SK-N-SH (cell line): Measurements from ENCODE around the gene SETX. TPM values are rescaled to one million over a fixed set of nuclear protein-coding genes. Genes with fewer than 3 reads are reported as not detected.

Experiments used
- CTCF ChIA-PET: fragments of 300-600, 350-600 bp; formaldehyde crosslinking; extraction: SDS; loops from one replicate; lab custom pipeline; 2021; lab: Yijun Ruan, JAX
- POLR2A ChIA-PET: fragments of 350-600 bp; sonication (Branson Sonifier 250); formaldehyde crosslinking; extraction: SDS; loops from one replicate; lab custom pipeline; 2020; ENCODE audit warnings: antibody characterized with exemption, inconsistent platforms; lab: Yijun Ruan, JAX
- DNase-seq: peaks from one replicate; pipeline ENCODE4 v3.0.0; 2012
- H2AFZ ChIP-seq: fragments of 200-600 bp; sonication (generic); 2 replicates; pipeline ENCODE4 v1.8.1; 2016; ENCODE audit warnings: antibody characterized with exemption, mild to moderate bottlenecking, low read depth
- H3F3A ChIP-seq: fragments of 200-600 bp; sonication (generic); replicated peaks from 2 replicates; pipeline ENCODE3; 2016; ENCODE audit warnings: antibody characterized with exemption, mild to moderate bottlenecking; ENCODE audit not compliant: insufficient read depth
- H3K27ac ChIP-seq, 2 experiments: fragments of 200-500 bp in 1 of 2; fragments of 200-600 bp in 1 of 2; sonication (Bioruptor generic) in 1 of 2; sonication (generic), shearing (Covaris generic) in 1 of 2; 2 replicates each; pipeline versions ENCODE4 v1.5.1 to v1.6.1; 2014 to 2016; ENCODE audit warnings: low read depth in 2 of 2, inconsistent platforms in 1 of 2, low read length in 1 of 2, mild to moderate bottlenecking in 1 of 2, mixed read lengths in 1 of 2
- H3K27me3 ChIP-seq: fragments of 200-600 bp; sonication (generic), shearing (Covaris generic); 2 replicates; pipeline ENCODE4 v1.6.1; 2016; ENCODE audit warnings: mixed run types; ENCODE audit not compliant: insufficient read depth
- H3K36me3 ChIP-seq, 2 experiments: fragments of 200-500 bp in 1 of 2; fragments of 200-600 bp in 1 of 2; sonication (Bioruptor generic) in 1 of 2; sonication (generic) in 1 of 2; replicated peaks in 1 of 2; 2 replicates each; pipeline versions ENCODE3 to v1.5.1; 2014 to 2016; ENCODE audit warnings: low read length in 1 of 2, mild to moderate bottlenecking in 1 of 2; ENCODE audit not compliant: insufficient read depth in 2 of 2, control insufficient read depth in 1 of 2
- H3K4me1 ChIP-seq, 2 experiments: fragments of 200-500 bp in 1 of 2; fragments of 200-600 bp in 1 of 2; sonication (Bioruptor generic) in 1 of 2; sonication (generic), shearing (Covaris generic) in 1 of 2; 2 replicates each; pipeline versions ENCODE4 v1.5.1 to v1.6.1; 2014 to 2016; ENCODE audit warnings: low read depth in 1 of 2, low read length in 1 of 2, mixed run types in 1 of 2; ENCODE audit not compliant: insufficient read depth in 2 of 2, control insufficient read depth in 1 of 2
- H3K4me2 ChIP-seq: fragments of 200-600 bp; sonication (generic), shearing (Covaris generic); 2 replicates; pipeline ENCODE4 v1.6.1; 2017; ENCODE audit warnings: mixed run types
- H3K4me3 ChIP-seq, 2 experiments: fragments of 200-500 bp in 1 of 2; fragments of 200-600 bp in 1 of 2; sonication (Bioruptor generic) in 1 of 2; sonication (generic), shearing (Covaris generic) in 1 of 2; 2 replicates each; pipeline versions ENCODE4 v1.5.1 to v1.8.1; 2014 to 2016; ENCODE audit warnings: low read depth in 2 of 2, inconsistent platforms in 1 of 2, low read length in 1 of 2, mild to moderate bottlenecking in 1 of 2, mixed read lengths in 1 of 2, moderate library complexity in 1 of 2
- H3K79me2 ChIP-seq: fragments of 200-600 bp; sonication (generic); 2 replicates; pipeline ENCODE4 v1.8.1; 2017; ENCODE audit warnings: mild to moderate bottlenecking; ENCODE audit not compliant: insufficient read depth
- H3K9ac ChIP-seq: fragments of 200-600 bp; sonication (generic); 2 replicates; pipeline ENCODE4 v1.6.1; 2017; ENCODE audit warnings: mixed run types
- H3K9me2 ChIP-seq: fragments of 200-600 bp; sonication (generic); 2 replicates; pipeline ENCODE4 v1.6.1; 2017; ENCODE audit warnings: mixed run types
- H3K9me3 ChIP-seq: fragments of 200-600 bp; sonication (generic); 2 replicates; pipeline ENCODE4 v1.6.1; 2017; ENCODE audit warnings: mixed run types, mild to moderate bottlenecking, moderate library complexity
- H4K20me1 ChIP-seq: fragments of 200-600 bp; sonication (generic); 2 replicates; pipeline ENCODE4 v1.6.1; 2017; ENCODE audit warnings: mild to moderate bottlenecking, mixed run types; ENCODE audit not compliant: insufficient read depth
- EP300 ChIP-seq, 2 experiments: IDR thresholded peaks; 2 replicates each; pipeline versions ENCODE4 v1.4.0 to v1.6.1; 2012; ENCODE audit warnings: borderline replicate concordance in 1 of 2, low read depth in 1 of 2, low read length in 1 of 2
- MAX ChIP-seq: IDR thresholded peaks from 2 replicates; pipeline ENCODE4 v1.4.0; 2012; ENCODE audit warnings: low read depth
- MEF2A ChIP-seq: IDR thresholded peaks from 2 replicates; pipeline ENCODE4 v1.4.0; 2012; ENCODE audit warnings: low read depth, borderline replicate concordance
- NRF1 ChIP-seq: IDR thresholded peaks from 2 replicates; pipeline ENCODE4 v1.6.1; 2012; ENCODE audit warnings: low read depth, mild to moderate bottlenecking, low read length
- POLR2AphosphoS5 ChIP-seq: IDR thresholded peaks from 2 replicates; pipeline ENCODE4 v1.6.1; 2012; ENCODE audit warnings: low read depth, low read length
- RXRA ChIP-seq: IDR thresholded peaks from 2 replicates; pipeline ENCODE4 v1.4.0; 2012; ENCODE audit warnings: low read depth, mild to moderate bottlenecking, borderline replicate concordance
- SMC3 ChIP-seq: IDR thresholded peaks from 2 replicates; pipeline ENCODE4 v1.6.1; 2012; ENCODE audit warnings: low read depth, low read length, improper control_type of control experiment
- TCF12 ChIP-seq: IDR thresholded peaks from 2 replicates; pipeline ENCODE4 v1.4.0; 2012
- WGBS: methylation state at CpG from one replicate; pipeline ENCODE4 v1.1.6; 2017; ENCODE audit warnings: low lambda C conversion rate; 5-methylcytosine and 5-hydroxymethylcytosine counted together
- polyA plus RNA-seq, 3 experiments: library from polyadenylated mRNA; depleted of rRNA; stranded (reverse); fragments of >200 nt; gene quantifications; 2 replicates each; pipeline ENCODE4 v1.2.3, GENCODE V29; 2012

Gene SETX
- polyA plus RNA-seq, 1 of the 3 experiments (the other 2 are of a cell fraction): 12.3 TPM

DNA sequence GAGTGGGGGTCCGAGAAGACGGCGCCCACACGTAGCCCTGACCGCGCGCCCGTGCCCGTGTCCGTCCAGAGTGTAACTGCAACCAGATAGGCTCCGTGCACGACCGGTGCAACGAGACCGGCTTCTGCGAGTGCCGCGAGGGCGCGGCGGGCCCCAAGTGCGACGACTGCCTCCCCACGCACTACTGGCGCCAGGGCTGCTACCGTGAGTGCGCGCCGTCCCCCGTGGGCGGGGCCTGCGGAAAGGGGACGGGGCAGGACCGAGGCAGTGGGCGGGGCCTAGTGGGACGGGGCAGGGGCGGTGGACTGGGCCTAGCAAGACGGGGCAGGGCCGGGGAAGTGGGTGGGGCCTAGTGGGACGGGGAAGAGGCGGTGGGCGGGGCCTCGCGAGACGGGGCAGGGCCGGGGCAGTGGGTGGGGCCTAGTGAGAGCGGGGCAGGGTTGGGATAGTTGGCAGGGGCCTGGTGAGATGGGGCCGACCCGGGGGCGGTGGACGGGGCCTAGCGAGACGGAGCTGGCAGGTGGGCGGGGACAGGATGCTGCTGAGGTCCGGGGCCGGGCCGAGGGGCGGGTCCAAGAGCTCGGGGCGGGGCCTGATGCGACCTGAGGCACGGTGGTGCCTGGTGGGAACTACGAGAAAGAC lies 113.8 kb downstream of the SETX start:
- DNase-seq: peak; percentile 99
- ChIA-PET POLR2A (no interaction called here), CTCF (interaction anchor here (0.5 to 12.6 kb wide), 10 partner anchors 16 to 482 kb away, joined by 3 to 218 read pairs (median 10); partner anchors contain the start of gene NTNG2)
- Histone ChIP-seq H3K4me2 (peak overlapping the region; percentile 93), H3K9me2 (no peaks in the 10 kb centered on the region), H3K36me3 (no peaks in the 10 kb centered on the region), H2AFZ (peak overlapping the region; percentile 82; the same call in 1 of the 2 replicates), H3K79me2 (no peaks in the 10 kb centered on the region), H3K9me3 (no peaks in the 10 kb centered on the region), H3K27ac (peak overlapping the region in 1 of 2 experiments; percentile 65; a peak in 2 of 4 replicates), H3F3A (peaks cover 6% of the 10 kb centered on the region), H3K4me3 (peak overlapping the region; percentile 55 to 64), H4K20me1 (0 out of 2 replicates have a peak, but pooled peaks cover 12% of the 10 kb centered on the region), H3K27me3 (no peaks in the 10 kb centered on the region), H3K4me1 (peaks cover 0 to 27% of the 10 kb centered on the region in 2 experiments; a peak in 1 of 4 replicates), H3K9ac (0 out of 2 replicates have a peak overlapping the region, but pooled peaks have one; percentile 4)
- 2% methylated on average over 34 of the region's 63 CpGs for WGBS
- no peak for TF ChIP-seq TCF12
- 0 out of 2 replicates have a peak, but pooled peaks have one; percentile 11 for TF ChIP-seq NRF1
- TF ChIP-seq MAX: 0 out of 2 replicates have a peak, but pooled peaks have one; percentile 45
- TF ChIP-seq SMC3: no peak
- no peak for TF ChIP-seq POLR2AphosphoS5

GRCh38 chr9:132239999-132240840 lies 114.6 kb downstream of the SETX start:
- H3K9ac ChIP-seq: no peak overlapping the region
- H3K27me3 ChIP-seq: no peaks in the 10 kb centered on the region
- no peak overlapping the region for H2AFZ ChIP-seq
- TF ChIP-seq RXRA (no peak), EP300 (IDR thresholded peaks at IDR 0.05; ENCODE audit: borderline replicate concordance in 1 of 2, low read depth in 1 of 2, low read length in 1 of 2) (peak in 1 of 2 experiments; percentile 17; a peak in 1 of 4 replicates), MEF2A (no peak)
- H3K9me3 ChIP-seq: no peaks in the 10 kb centered on the region
- no peaks in the 10 kb centered on the region for H3K9me2 ChIP-seq
- no peaks in the 10 kb centered on the region for H3K79me2 ChIP-seq
- 0 out of 2 replicates have a peak, but pooled peaks cover 14% of the 10 kb centered on the region for H4K20me1 ChIP-seq
- WGBS: 72% methylated on average over 9 of the region's 21 CpGs
- H3K27ac ChIP-seq: peak overlapping the region in 1 of 2 experiments; percentile 65; a peak in 2 of 4 replicates
- peak overlapping the region in 1 of 2 experiments; percentile 39; a peak in 2 of 4 replicates for H3K4me3 ChIP-seq
- no peaks in the 10 kb centered on the region for H3K36me3 ChIP-seq
- H3K4me1 ChIP-seq: peaks cover 0 to 30% of the 10 kb centered on the region in 2 experiments; a peak in 2 of 4 replicates
- peak overlapping the region; percentile 93; the same call in 1 of the 2 replicates for H3K4me2 ChIP-seq
- ChIA-PET CTCF (interaction anchor here (0.6 to 12.6 kb wide), 10 partner anchors 13 to 482 kb away, joined by 3 to 218 read pairs (median 15); partner anchors contain the start of gene NTNG2), POLR2A (interaction anchor here (1.1 to 1.3 kb wide), 2 partner anchors 57 to 72 kb away, joined by 5 read pairs; no protein-coding TSS in a partner anchor)
- peak; percentile 75 for DNase-seq
- peaks cover 6% of the 10 kb centered on the region for H3F3A ChIP-seq
